Liver (tissue), 9 donors: ENCODE data around the gene PDE4B. TPM values are rescaled to one million over a fixed set of nuclear protein-coding genes. Genes with fewer than 3 reads are reported as not detected.

Source experiments
- DNase-seq: peaks from one replicate; pipeline ENCODE4 v3.0.0-alpha.2; 2017; ENCODE audit warnings: low spot score
- H3K27ac ChIP-seq, 2 donors: one replicate each; pipeline ENCODE4 v1.7.0; 2013; ENCODE audit warnings: inconsistent platforms in 2 of 2, low read length in 2 of 2, control low read depth in 1 of 2, low read depth in 1 of 2, mild to moderate bottlenecking in 1 of 2
- H3K27me3 ChIP-seq, 4 donors: one replicate each; pipeline versions ENCODE4 v1.6.1 to v1.7.0; 2013; ENCODE audit warnings: low read length in 3 of 4, inconsistent platforms in 1 of 4, mild to moderate bottlenecking in 1 of 4, moderate library complexity in 1 of 4; ENCODE audit not compliant: control insufficient read depth in 4 of 4, insufficient read depth in 4 of 4
- H3K36me3 ChIP-seq, 4 donors: one replicate each; pipeline versions ENCODE4 v1.6.1 to v1.7.0; 2013; ENCODE audit warnings: low read length in 3 of 4, mild to moderate bottlenecking in 3 of 4, low read depth in 1 of 4, moderate library complexity in 1 of 4; ENCODE audit not compliant: control insufficient read depth in 4 of 4, insufficient read depth in 3 of 4
- H3K4me1 ChIP-seq, 4 donors: one replicate each; pipeline versions ENCODE4 v1.6.1 to v1.7.0; 2013; ENCODE audit warnings: low read length in 3 of 4, mild to moderate bottlenecking in 3 of 4, moderate library complexity in 1 of 4; ENCODE audit not compliant: control insufficient read depth in 4 of 4, insufficient read depth in 4 of 4
- H3K4me3 ChIP-seq, 3 donors: one replicate each; pipeline versions ENCODE4 v1.6.1 to v1.7.0; 2013; ENCODE audit warnings: low read length in 3 of 3, control low read depth in 1 of 3, low read depth in 1 of 3, mild to moderate bottlenecking in 1 of 3
- H3K9ac ChIP-seq, 2 donors: one replicate each; pipeline ENCODE4 v1.7.0; 2013; ENCODE audit warnings: low read length in 2 of 2, mild to moderate bottlenecking in 2 of 2, moderate library complexity in 2 of 2, control low read depth in 1 of 2, low read depth in 1 of 2
- H3K9me3 ChIP-seq, 4 donors: one replicate each; pipeline versions ENCODE4 v1.6.1 to v1.7.0; 2013; ENCODE audit warnings: low read length in 3 of 4; ENCODE audit not compliant: control insufficient read depth in 4 of 4
- EGR1 ChIP-seq, 2 donors: IDR thresholded peaks; 2 replicates each; pipeline ENCODE4 v1.6.1; 2016 to 2018; ENCODE audit warnings: antibody characterized with exemption in 2 of 2, low read depth in 2 of 2
- FOXA1 ChIP-seq: IDR thresholded peaks from 2 replicates; pipeline ENCODE4 v1.6.1; 2016; ENCODE audit warnings: antibody characterized with exemption
- GABPA ChIP-seq, 2 donors: IDR thresholded peaks in 1 of 2; conservative IDR thresholded peaks in 1 of 2; 2 replicates each; pipeline ENCODE4 v1.6.1; 2016; ENCODE audit warnings: antibody characterized with exemption in 2 of 2, mild to moderate bottlenecking in 1 of 2, moderate library complexity in 1 of 2
- HNF4A ChIP-seq, 2 donors: conservative IDR thresholded peaks; 2 replicates each; pipeline ENCODE4 v1.6.1; 2016; ENCODE audit warnings: antibody characterized with exemption in 2 of 2, mild to moderate bottlenecking in 2 of 2
- HNF4G ChIP-seq: IDR thresholded peaks from 2 replicates; pipeline ENCODE4 v1.6.1; 2016; ENCODE audit warnings: antibody characterized with exemption
- NR2F2 ChIP-seq: IDR thresholded peaks from 2 replicates; pipeline ENCODE4 v1.6.1; 2016; ENCODE audit warnings: antibody characterized with exemption
- RAD21 ChIP-seq, 2 donors: IDR thresholded peaks; 2 replicates each; pipeline ENCODE4 v1.6.1; 2016; ENCODE audit warnings: antibody characterized with exemption in 2 of 2, mild to moderate bottlenecking in 2 of 2
- RXRA ChIP-seq, 2 donors: IDR thresholded peaks; 2 replicates each; pipeline ENCODE4 v1.6.1; 2017 to 2018; ENCODE audit warnings: antibody characterized with exemption in 2 of 2, mild to moderate bottlenecking in 1 of 2
- SP1 ChIP-seq: IDR thresholded peaks from 2 replicates; pipeline ENCODE4 v1.6.1; 2018; ENCODE audit warnings: antibody characterized with exemption, mild to moderate bottlenecking
- TAF1 ChIP-seq: conservative IDR thresholded peaks from 2 replicates; pipeline ENCODE4 v1.6.1; 2016; ENCODE audit warnings: antibody characterized with exemption, mild to moderate bottlenecking
- YY1 ChIP-seq: IDR thresholded peaks from 2 replicates; pipeline ENCODE4 v1.6.1; 2016; ENCODE audit warnings: antibody characterized with exemption, mild to moderate bottlenecking
- WGBS: extraction: QIAGEN DNeasy Blood & Tissue Kit; methylation state at CpG from one replicate; pipeline ENCODE4 v1.1.7; 2013; 5-methylcytosine and 5-hydroxymethylcytosine counted together
- polyA plus RNA-seq, 2 donors: library from polyadenylated mRNA; stranded (reverse) in 1 of 2; unstranded in 1 of 2; fragments of 200-250 nt in 1 of 2; fragments of >200 nt in 1 of 2; fragmentation: Nextera tagmentation in 1 of 2; extraction: Ambion mirVana in 1 of 2; gene quantifications; one replicate each; pipeline versions ENCODE4 v1.2.1 to v1.2.3, GENCODE V29; 2013 to 2015
- total RNA-seq, 2 donors: library from RNA; depleted of rRNA; stranded (reverse); fragments of >200 nt; gene quantifications; one replicate each; pipeline ENCODE4 v1.2.3, GENCODE V29; 2014
- TF ChIP-seq, protein P1 (sequence below): fragments of 150-350 bp; IDR thresholded peaks from 2 replicates; pipeline ENCODE4 v1.5.1; 2017; ENCODE audit warnings: improper control_type of control experiment, low read depth, low read length; ENCODE audit not compliant: missing input control
- TF ChIP-seq, protein P2 (sequence below): IDR thresholded peaks from 2 replicates; pipeline ENCODE4 v1.6.1; 2016; ENCODE audit warnings: antibody characterized with exemption
- TF ChIP-seq, protein P3 (sequence below): IDR thresholded peaks from 2 replicates; pipeline ENCODE4 v1.6.1; 2016; ENCODE audit warnings: antibody characterized with exemption, mild to moderate bottlenecking
- donor health status: healthy.
- donor health status: healthy.
- donor health status: healthy.
- donor health status: healthy.
- donor health status: healthy.

Gene PDE4B
- total and polyA plus RNA-seq, 4 donors = 1.9 to 3.9 (median 2.7) TPM

DNA sequence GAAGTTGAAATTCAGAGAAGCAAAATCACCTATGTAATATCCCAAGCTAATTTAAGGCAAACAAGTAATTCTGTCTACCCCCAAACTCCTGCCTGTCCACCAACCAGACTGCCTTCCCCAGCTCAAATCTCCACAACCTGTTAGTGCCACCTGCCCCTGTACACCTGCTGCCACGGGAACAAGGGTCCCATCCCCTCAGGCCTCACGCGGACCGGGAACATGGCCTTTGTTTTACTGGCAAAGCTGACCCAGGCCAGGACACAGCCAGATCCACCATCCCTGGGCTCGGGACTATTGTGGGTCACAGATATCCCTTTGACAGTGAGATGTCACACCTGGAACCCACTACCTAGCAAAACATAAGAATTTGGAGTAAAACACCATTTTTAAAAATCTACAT, 601.9 kb downstream of the PDE4B start:
- WGBS = 97% methylated on average over 5 of the region's 5 CpGs
- Histone ChIP-seq H3K9ac (no peak overlapping the region), H3K27ac (no peak overlapping the region), H3K4me1 (peaks cover 0 to 3% (median 0%) of the 10 kb centered on the region in 4 donors), H3K9me3 (peaks cover 0 to 4% (median 1%) of the 10 kb centered on the region in 4 donors), H3K27me3 (no peaks in the 10 kb centered on the region), H3K4me3 (no peak overlapping the region), H3K36me3 (no peaks in the 10 kb centered on the region)
- DNase-seq = no peak
- TF ChIP-seq, protein P1, sequence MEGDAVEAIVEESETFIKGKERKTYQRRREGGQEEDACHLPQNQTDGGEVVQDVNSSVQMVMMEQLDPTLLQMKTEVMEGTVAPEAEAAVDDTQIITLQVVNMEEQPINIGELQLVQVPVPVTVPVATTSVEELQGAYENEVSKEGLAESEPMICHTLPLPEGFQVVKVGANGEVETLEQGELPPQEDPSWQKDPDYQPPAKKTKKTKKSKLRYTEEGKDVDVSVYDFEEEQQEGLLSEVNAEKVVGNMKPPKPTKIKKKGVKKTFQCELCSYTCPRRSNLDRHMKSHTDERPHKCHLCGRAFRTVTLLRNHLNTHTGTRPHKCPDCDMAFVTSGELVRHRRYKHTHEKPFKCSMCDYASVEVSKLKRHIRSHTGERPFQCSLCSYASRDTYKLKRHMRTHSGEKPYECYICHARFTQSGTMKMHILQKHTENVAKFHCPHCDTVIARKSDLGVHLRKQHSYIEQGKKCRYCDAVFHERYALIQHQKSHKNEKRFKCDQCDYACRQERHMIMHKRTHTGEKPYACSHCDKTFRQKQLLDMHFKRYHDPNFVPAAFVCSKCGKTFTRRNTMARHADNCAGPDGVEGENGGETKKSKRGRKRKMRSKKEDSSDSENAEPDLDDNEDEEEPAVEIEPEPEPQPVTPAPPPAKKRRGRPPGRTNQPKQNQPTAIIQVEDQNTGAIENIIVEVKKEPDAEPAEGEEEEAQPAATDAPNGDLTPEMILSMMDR = no peak
- TF ChIP-seq YY1 = no peak
- TF ChIP-seq FOXA1 = no peak
- no peak for TF ChIP-seq NR2F2

DNA sequence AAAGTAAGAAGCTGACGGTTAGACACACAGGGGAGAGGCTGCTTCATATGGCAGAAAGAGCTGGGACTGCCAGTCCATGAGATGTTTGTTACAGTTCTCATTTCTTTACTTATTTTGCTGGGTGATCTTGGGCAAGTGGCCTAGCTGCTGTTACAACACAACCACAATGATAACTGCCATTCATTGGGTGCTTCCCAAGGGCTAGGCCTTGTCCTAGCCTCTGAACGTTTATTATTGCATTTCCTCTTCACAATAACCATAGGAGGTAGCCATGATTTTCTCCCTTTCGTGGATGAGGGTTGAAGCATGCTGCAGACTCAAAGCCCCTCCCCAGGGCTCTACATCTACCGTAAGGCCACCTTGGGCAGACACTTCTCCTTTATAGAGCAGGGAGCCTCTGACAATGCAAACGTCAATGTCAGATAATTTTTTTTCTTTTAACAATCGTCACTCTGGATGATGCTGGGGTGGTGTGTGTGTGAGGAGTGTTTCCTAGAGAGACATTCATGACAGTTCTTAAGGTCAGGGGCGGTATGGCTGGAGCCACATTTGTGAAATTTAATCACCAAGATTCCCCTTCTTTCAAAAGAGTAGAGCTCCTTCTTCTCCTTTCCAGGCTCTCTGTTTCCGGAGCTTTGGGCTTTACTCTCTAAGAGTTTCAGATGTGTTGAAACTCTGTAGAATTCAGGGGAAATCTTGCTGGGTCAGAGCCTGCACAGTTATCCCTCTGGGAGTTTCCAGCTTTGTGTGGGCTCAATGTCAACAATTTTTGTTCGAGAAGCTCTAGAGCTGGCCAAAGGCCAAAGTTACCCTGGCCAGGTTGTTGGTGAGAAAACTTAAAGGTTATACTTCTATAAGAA, 602.7 kb downstream of the PDE4B start:
- no peak for TF ChIP-seq FOXA1
- TF ChIP-seq, protein P1 = no peak
- no peak for TF ChIP-seq RXRA (IDR thresholded peaks at IDR 0.05)
- TF ChIP-seq, protein P2, sequence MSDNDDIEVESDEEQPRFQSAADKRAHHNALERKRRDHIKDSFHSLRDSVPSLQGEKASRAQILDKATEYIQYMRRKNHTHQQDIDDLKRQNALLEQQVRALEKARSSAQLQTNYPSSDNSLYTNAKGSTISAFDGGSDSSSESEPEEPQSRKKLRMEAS = no peak
- no peak for TF ChIP-seq TAF1
- no peak for TF ChIP-seq SP1
- no peak for TF ChIP-seq HNF4G
- no peak for TF ChIP-seq YY1
- no peak for TF ChIP-seq RAD21 (IDR thresholded peaks at IDR 0.05)
- TF ChIP-seq, protein P3, sequence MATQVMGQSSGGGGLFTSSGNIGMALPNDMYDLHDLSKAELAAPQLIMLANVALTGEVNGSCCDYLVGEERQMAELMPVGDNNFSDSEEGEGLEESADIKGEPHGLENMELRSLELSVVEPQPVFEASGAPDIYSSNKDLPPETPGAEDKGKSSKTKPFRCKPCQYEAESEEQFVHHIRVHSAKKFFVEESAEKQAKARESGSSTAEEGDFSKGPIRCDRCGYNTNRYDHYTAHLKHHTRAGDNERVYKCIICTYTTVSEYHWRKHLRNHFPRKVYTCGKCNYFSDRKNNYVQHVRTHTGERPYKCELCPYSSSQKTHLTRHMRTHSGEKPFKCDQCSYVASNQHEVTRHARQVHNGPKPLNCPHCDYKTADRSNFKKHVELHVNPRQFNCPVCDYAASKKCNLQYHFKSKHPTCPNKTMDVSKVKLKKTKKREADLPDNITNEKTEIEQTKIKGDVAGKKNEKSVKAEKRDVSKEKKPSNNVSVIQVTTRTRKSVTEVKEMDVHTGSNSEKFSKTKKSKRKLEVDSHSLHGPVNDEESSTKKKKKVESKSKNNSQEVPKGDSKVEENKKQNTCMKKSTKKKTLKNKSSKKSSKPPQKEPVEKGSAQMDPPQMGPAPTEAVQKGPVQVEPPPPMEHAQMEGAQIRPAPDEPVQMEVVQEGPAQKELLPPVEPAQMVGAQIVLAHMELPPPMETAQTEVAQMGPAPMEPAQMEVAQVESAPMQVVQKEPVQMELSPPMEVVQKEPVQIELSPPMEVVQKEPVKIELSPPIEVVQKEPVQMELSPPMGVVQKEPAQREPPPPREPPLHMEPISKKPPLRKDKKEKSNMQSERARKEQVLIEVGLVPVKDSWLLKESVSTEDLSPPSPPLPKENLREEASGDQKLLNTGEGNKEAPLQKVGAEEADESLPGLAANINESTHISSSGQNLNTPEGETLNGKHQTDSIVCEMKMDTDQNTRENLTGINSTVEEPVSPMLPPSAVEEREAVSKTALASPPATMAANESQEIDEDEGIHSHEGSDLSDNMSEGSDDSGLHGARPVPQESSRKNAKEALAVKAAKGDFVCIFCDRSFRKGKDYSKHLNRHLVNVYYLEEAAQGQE = no peak
- TF ChIP-seq GABPA (IDR thresholded peaks at IDR 0.05 in 1 of 2, conservative IDR thresholded peaks at IDR 0.05 in 1 of 2) = no peak
- no peak for TF ChIP-seq HNF4A (conservative IDR thresholded peaks at IDR 0.05)
- TF ChIP-seq EGR1 (IDR thresholded peaks at IDR 0.05; ENCODE audit: low read depth in 2 of 2) = no peak
- Histone ChIP-seq H3K27ac (no peak overlapping the region), H3K36me3 (no peaks in the 10 kb centered on the region), H3K9ac (no peak overlapping the region), H3K4me3 (no peak overlapping the region), H3K4me1 (peaks cover 2 to 5% (median 4%) of the 10 kb centered on the region in 4 donors), H3K27me3 (no peaks in the 10 kb centered on the region), H3K9me3 (no peaks in the 10 kb centered on the region)
- DNase-seq = no peak
- WGBS = 62% methylated on average over 9 of the region's 9 CpGs
